NCI-H2196 treated with DMSO at 0.1 percent for 48 hours (cell line): ENCODE measurements around the gene CHST1.

Source experiments
- DNase-seq: peaks from one replicate; lab custom pipeline; 2025; ENCODE audit not compliant: unreplicated experiment; lab: John Stamatoyannopoulos, UW

Gene CHST1

GRCh38 chr11:45660729-45661438 lies 4.5 kb downstream of the CHST1 start:
- DNase-seq, result no peak

- DNase-seq, result no peak
These were observed 5.6 kb downstream of the CHST1 start for GRCh38 chr11:45659818-45660160.

GRCh38 chr11:45659031-45659817 lies 6.2 kb downstream of the CHST1 start:
- DNase-seq, result no peak

GRCh38 chr11:45658292-45658991 lies 7.0 kb downstream of the CHST1 start:
- no peak for DNase-seq

- no peak for DNase-seq
These were observed 7.7 kb downstream of the CHST1 start for GRCh38 chr11:45657496-45658260.

GRCh38 chr11:45655831-45656230 lies 9.6 kb downstream of the CHST1 start:
- no peak for DNase-seq

- DNase-seq, result peak; percentile 50
These were observed 10.1 kb downstream of the CHST1 start for GRCh38 chr11:45655347-45655756.

GRCh38 chr11:45655012-45655283 lies 10.5 kb downstream of the CHST1 start:
- no peak for DNase-seq

GRCh38 chr11:45654231-45655011 lies 11.0 kb downstream of the CHST1 start:
- no peak for DNase-seq

- no peak for DNase-seq
These were observed 12.1 kb downstream of the CHST1 start for GRCh38 chr11:45653277-45653676.

GRCh38 chr11:45652781-45653180 lies 12.6 kb downstream of the CHST1 start:
- no peak for DNase-seq

- no peak for DNase-seq
These were observed 13.3 kb downstream of the CHST1 start for GRCh38 chr11:45651841-45652749.

- DNase-seq, result no peak
These were observed 14.3 kb downstream of the CHST1 start for GRCh38 chr11:45651156-45651555.

GRCh38 chr11:45650166-45651095 lies 15.0 kb downstream of the CHST1 start:
- no peak for DNase-seq

- no peak for DNase-seq
These were observed 15.8 kb downstream of the CHST1 start for GRCh38 chr11:45649544-45650165.

- DNase-seq, result no peak
These were observed 16.5 kb downstream of the CHST1 start for GRCh38 chr11:45648931-45649330.

GRCh38 chr11:45647786-45648185 lies 17.6 kb downstream of the CHST1 start:
- DNase-seq, result no peak

GRCh38 chr11:45647329-45647728 lies 18.1 kb downstream of the CHST1 start:
- no peak for DNase-seq
